ENCODE measurements around the gene KIAA1614.

The KIAA1614 gene

GRCh38 chr1:180923887-180924286, 11.2 kb downstream of the KIAA1614 start:
- TF ChIP-seq CTCF (conservative IDR thresholded peaks at IDR 0.05; ENCODE audit: low read depth, low read length), result no peak
- no peak overlapping the region for H3K4me3 ChIP-seq (ENCODE audit: low read depth, low read length)
- DNase-seq (ENCODE audit: low read depth), result no peak

GRCh38 chr1:180924939-180925338, 12.2 kb downstream of the KIAA1614 start:
- no peak for DNase-seq (ENCODE audit: low read depth)
- no peak for TF ChIP-seq CTCF (conservative IDR thresholded peaks at IDR 0.05; ENCODE audit: low read depth, low read length)
- no peak overlapping the region for H3K4me3 ChIP-seq (ENCODE audit: low read depth, low read length)

- DNase-seq (ENCODE audit: low read depth), result no peak
- TF ChIP-seq CTCF (conservative IDR thresholded peaks at IDR 0.05; ENCODE audit: low read depth, low read length), result no peak
- no peak overlapping the region for H3K4me3 ChIP-seq (ENCODE audit: low read depth, low read length)
Observed at GRCh38 chr1:180925471-180926051, 12.9 kb downstream of the KIAA1614 start.

- H3K4me3 ChIP-seq (ENCODE audit: low read depth, low read length), result peak overlapping the region; percentile 16
- TF ChIP-seq CTCF (conservative IDR thresholded peaks at IDR 0.05; ENCODE audit: low read depth, low read length), result no peak
- peak; percentile 74 for DNase-seq (ENCODE audit: low read depth)
Observed at GRCh38 chr1:180926164-180926981, 13.7 kb downstream of the KIAA1614 start.

- no peak for TF ChIP-seq CTCF (conservative IDR thresholded peaks at IDR 0.05; ENCODE audit: low read depth, low read length)
- H3K4me3 ChIP-seq (ENCODE audit: low read depth, low read length), result no peak overlapping the region
- no peak for DNase-seq (ENCODE audit: low read depth)
Observed at GRCh38 chr1:180927348-180927747, 14.7 kb downstream of the KIAA1614 start.

GRCh38 chr1:180927841-180928240, 15.1 kb downstream of the KIAA1614 start:
- TF ChIP-seq CTCF (conservative IDR thresholded peaks at IDR 0.05; ENCODE audit: low read depth, low read length), result no peak
- no peak overlapping the region for H3K4me3 ChIP-seq (ENCODE audit: low read depth, low read length)
- no peak for DNase-seq (ENCODE audit: low read depth)

Data from choroid plexus epithelial cell (primary cell).